Glomerular endothelial cell (primary cell): ENCODE measurements around the gene TRIM23. TPM values are rescaled to one million over a fixed set of nuclear protein-coding genes. Genes with fewer than 3 reads are reported as not detected.
"Not testable (repeated sequence)": the region's sequence is repeated elsewhere in the genome, so short reads cannot be mapped to it uniquely, and the experiment has no call there.

Experiments
- DNase-seq: peaks from one replicate; pipeline ENCODE4 v3.0.0-alpha.2; 2011; ENCODE audit warnings: low read depth, low spot score; ENCODE audit errors: extremely low read depth
- total RNA-seq: library from RNA; depleted of rRNA; stranded (reverse); fragments of >200 nt; gene quantifications from 2 replicates; pipeline ENCODE4 v1.2.3, GENCODE V29; 2015

Gene TRIM23
- total RNA-seq: 3.7 and 6.9 TPM in 2 replicates

- peak; percentile 66 for DNase-seq
Observed at GRCh38 chr5:65624025-65624570, at the start of gene TRIM23. TRIM23 (minus strand) TSS chr5:65624333; CDS start chr5:65624274, 59 bp downstream.

DNA sequence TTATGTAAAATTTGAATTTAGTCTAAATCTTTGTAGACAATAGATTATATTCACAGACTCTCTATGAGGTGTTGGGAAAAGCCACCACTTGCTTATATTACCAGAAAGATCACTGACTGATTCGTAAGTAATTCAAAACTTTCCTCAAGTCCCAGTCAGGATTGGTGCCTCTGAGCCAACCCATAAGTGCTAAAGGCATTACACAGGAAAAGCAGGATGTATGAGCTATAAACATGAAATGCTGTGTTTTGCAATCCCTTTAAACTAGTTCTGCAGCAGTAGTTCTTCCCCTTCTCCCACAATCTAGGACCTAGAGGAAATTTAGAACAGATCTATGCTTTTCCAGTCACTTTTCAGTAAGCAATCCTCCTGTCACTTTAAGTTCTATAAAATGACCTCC is 48.7 kb upstream of the TRIM23 start:
- no peak for DNase-seq

GRCh38 chr5:65668696-65669095 is 44.6 kb upstream of the TRIM23 start:
- DNase-seq: no peak

DNA sequence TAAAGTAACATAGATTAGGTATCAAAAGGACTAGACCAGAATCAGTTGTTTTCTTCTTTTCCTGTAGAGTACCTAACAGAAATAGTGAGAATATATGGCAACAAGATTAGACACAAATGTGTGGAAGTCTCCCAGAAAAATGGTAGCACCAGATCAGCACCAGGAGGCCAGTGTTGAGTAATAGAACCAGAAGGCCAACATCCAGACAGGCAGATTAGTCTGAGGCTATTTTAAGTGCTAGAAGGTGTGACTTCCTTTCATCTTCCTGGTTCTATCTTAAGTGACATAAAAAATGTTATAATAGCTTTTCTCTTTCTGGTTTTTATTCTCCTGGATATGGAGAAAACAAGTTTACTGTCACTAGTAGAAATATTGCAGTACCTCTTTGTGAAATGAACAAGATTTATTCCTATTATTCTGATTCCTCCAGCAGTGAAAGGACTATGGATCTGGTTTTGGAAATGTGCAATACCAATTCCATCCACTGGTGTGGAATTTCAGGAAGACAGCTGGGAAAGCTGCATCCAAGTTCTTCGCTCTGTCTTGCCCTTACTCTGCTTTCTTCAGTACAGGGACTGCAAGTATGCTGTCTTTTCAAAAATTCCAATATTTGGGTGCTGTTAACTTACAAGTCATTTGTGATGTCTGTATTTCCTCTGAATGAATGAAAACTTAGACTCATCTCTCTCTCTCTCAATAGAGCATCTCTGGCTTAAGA is 39.8 kb upstream of the TRIM23 start:
- peak; percentile 5 for DNase-seq

- DNase-seq: no peak
Observed at GRCh38 chr5:65654713-65655112, 30.6 kb upstream of the TRIM23 start.

- no peak for DNase-seq
Observed at GRCh38 chr5:65651144-65651543, 27.0 kb upstream of the TRIM23 start.

DNA sequence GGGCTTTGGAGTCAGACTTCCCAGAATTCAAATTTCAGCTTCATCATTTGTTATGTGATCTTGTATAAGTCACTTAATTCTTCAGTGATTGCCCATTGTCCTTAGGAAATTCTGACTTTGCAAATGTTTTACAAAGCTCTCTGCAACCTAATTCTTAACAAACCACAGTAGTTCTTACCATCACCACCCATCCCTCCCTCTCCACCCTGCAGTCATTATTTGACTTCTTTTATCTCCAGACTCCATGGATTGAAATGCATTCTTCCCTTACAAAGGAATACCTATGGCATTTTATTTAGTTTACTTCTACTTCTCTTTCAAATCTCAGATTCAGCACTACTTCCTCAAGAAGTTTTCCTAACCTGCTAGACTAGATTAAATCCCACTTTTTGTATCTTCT is 23.8 kb upstream of the TRIM23 start:
- DNase-seq: no peak

GRCh38 chr5:65646938-65647337 is 22.8 kb upstream of the TRIM23 start:
- no peak for DNase-seq

DNA sequence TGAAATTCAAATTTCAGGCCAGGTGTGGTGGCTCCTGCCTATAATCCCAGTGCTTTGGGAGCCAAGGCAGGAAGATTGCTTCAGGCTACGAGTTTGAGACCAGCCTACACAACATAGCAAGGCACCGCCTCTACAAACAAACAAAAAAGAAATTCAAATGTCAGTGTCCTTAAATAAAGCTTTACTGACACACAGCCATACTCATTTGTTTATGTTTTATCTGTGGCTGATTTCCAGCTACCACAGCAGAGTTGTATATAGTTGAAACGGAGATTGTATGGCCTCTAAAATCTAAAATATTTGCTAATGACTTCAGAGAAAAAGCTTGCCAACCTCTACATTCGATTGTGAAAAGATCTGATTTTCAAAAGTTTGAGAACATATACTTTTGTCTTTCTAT is 16.1 kb upstream of the TRIM23 start:
- DNase-seq: no peak

- DNase-seq: no peak
Observed at GRCh38 chr5:65630981-65631380, 6.8 kb upstream of the TRIM23 start.

- DNase-seq: no peak
Observed at GRCh38 chr5:65625743-65626142, 1.6 kb upstream of the TRIM23 start.

- DNase-seq: peak; percentile 77
Observed at GRCh38 chr5:65624571-65625555, 730 bp upstream of the TRIM23 start, which contains the start of the genes SHLD3 and TRAPPC13. SHLD3 (plus strand) TSS chr5:65625027; CDS start chr5:65629588, 4,561 bp downstream. TRAPPC13 (plus strand) TSS chr5:65625027; CDS start chr5:65625061, 34 bp downstream.

DNA sequence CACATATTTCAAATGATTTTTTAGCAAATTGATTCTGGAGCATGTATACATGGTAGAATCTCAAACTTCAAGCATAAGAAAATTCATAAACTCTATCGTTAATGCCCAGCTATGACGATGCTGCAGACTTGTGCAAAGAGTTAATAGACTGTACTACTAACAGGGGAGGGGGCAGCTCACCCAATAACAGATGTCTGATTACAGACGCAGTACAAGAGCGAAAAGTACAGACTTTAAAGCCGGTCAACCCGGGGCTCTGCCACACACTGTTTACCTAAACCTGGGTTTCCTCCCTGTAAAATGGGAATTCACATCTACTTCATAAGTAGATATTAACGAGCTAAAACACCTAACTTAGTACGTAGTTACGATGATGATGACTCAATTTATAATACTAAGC is 651 bp downstream of the TRIM23 start:
- DNase-seq: no peak

DNA sequence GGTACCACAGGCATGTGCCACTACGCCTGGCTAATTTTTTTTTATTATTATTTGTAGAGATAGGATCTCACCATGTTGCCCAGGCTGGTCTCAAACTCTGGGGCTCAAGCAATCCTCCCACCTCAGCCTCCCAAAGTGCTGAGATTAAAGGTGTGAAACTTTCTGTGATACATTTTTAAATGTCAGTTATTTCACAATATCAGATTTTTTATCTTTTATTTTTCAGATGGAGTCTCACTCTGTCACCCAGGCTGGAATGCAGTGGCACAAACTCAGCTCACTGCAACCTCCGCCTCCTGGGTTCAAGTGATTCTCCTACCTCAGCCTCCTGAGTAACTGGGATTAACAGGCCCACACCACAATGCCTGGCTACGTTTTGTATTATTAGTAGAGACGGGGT is 2.2 kb downstream of the TRIM23 start:
- DNase-seq: not testable (repeated sequence)

GRCh38 chr5:65620021-65620420 is 4.1 kb downstream of the TRIM23 start:
- no peak for DNase-seq

- DNase-seq: no peak
Observed at GRCh38 chr5:65612298-65612907, 11.7 kb downstream of the TRIM23 start.

DNA sequence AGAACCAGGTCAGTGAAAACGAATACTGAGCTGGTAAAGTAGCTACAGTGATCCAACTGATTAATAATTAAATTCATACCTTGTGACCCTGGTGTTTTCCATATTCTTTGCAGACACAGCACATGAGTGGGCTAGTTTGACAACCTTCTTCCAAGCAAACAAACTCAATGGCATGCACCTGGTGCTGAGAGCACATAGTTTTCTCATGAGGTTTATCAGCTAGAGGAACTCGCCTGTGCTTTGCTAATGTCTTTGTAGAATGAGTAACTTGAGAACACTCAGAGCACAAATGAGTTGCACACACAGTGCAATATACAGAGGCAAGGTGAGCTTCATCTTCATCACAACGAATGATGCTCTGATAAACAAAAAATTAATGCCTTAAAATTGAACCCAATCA is 12.6 kb downstream of the TRIM23 start:
- no peak for DNase-seq

GRCh38 chr5:65601761-65602160 is 22.4 kb downstream of the TRIM23 start:
- not testable (repeated sequence) for DNase-seq

GRCh38 chr5:65588694-65589093 is 35.4 kb downstream of the TRIM23 start:
- DNase-seq: no peak

DNA sequence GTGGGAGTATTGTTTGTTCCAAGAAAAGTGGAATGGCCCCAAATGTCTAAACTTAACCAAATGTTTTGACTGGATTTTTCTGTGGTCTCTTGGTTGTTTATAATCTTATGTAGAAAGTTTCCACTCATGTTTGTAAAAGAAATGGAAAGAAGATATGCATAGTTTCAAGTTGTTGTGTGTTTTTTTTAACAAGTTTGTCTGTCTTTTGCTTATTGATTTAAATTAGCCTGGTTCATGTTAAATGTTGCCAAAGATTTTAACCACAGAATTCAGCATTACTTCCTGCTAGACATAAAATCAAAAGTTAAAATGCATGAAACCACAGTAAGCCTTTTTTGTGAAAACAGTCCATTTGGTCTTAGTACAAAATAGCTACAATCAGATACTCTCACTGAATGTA is 47.0 kb downstream of the TRIM23 start:
- no peak for DNase-seq
